ENCODE data around the gene FBN1.

- TF ChIP-seq EZH2 (IDR thresholded peaks at IDR 0.05; ENCODE audit: low read depth, unreplicated experiment) (no peak), CTCF (conservative IDR thresholded peaks at IDR 0.05; ENCODE audit: low read depth in 2 of 2) (no peak), POLR2AphosphoS5 (IDR thresholded peaks at IDR 0.05; ENCODE audit: low read depth) (no peak), REST (IDR thresholded peaks at IDR 0.05; ENCODE audit: unreplicated experiment) (no peak)
These were observed 99.2 kb downstream of the FBN1 start for GRCh38 chr15:48546296-48546695.
